ENCODE results near the gene CHST15.
A peak's percentile ranks its signal among the peaks of the same experiment; 100 is the strongest.

Gene CHST15

GRCh38 chr10:124033887-124034218, 59.5 kb downstream of the CHST15 start:
- CTCF ChIA-PET = interaction anchor here (1.3 kb wide), 1 partner anchor 355 kb away, joined by 3 read pairs; no protein-coding TSS in a partner anchor
- TF ChIP-seq CTCF (IDR thresholded peaks at IDR 0.05; ENCODE audit: insufficient read depth, low read length, missing control alignments) = no peak
- POLR2A ChIA-PET = no interaction called here
- H3K4me3 ChIP-seq (ENCODE audit: low read depth, low read length) = no peak overlapping the region
- DNase-seq (ENCODE audit: low read depth, low spot score) = no peak

DNA sequence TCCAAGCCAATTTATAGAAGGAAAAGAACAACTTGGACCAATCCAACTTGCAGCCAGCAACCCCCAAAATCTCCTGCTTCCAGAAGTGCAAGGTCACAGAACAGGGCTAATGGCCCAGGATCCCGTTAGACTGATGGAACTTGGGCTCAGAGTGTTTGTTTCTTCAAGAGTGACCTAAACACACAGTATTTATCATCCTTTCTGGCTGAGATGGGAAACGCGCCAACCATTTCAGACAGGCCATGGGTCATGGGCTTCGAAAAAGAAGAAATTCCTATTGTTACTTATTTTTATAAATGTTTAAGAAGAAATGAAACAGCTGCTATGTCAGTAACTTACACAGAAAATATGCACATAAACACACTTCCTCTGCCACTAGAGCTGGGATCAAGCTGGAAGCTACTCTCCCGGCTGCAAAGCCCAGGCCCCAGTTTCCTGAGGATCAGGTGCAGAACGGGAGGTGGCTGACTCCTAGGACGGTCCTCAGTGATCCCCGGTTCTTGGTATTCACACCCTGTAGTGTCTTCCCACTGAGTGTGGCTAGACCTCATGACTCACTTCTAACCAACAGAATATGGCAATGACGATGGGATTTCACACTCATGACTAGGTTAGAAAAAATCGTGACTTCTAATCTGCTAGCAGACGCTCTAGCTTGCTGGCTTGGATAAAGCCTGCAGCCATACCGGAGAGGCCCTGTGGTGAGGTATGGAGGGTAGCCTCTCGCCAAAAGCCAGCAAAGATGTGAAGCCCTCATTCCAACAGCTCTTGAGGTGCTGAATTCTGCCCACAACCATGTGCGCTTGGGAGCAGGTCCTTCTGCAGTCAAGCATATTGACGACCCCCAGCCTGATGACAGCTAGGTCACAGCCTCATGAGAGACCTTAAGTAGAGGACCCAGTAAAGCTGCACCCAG, 60.2 kb downstream of the CHST15 start:
- POLR2A ChIA-PET = interaction anchor here (0.6 kb wide), 1 partner anchor 15 kb away, joined by 3 read pairs; no protein-coding TSS in a partner anchor
- H3K4me3 ChIP-seq (ENCODE audit: low read depth, low read length) = no peak overlapping the region
- CTCF ChIA-PET = interaction anchor here (1.3 kb wide), 1 partner anchor 356 kb away, joined by 3 read pairs; no protein-coding TSS in a partner anchor
- TF ChIP-seq CTCF (IDR thresholded peaks at IDR 0.05; ENCODE audit: insufficient read depth, low read length, missing control alignments) = no peak
- DNase-seq (ENCODE audit: low read depth, low spot score) = peak; percentile 9

GRCh38 chr10:124032087-124032935, 61.1 kb downstream of the CHST15 start:
- DNase-seq (ENCODE audit: low read depth, low spot score) = no peak
- no peak overlapping the region for H3K4me3 ChIP-seq (ENCODE audit: low read depth, low read length)
- ChIA-PET CTCF (interaction anchor here (1.3 kb wide), 1 partner anchor 357 kb away, joined by 3 read pairs; no protein-coding TSS in a partner anchor), POLR2A (no interaction called here)
- no peak for TF ChIP-seq CTCF (IDR thresholded peaks at IDR 0.05; ENCODE audit: insufficient read depth, low read length, missing control alignments)

DNA sequence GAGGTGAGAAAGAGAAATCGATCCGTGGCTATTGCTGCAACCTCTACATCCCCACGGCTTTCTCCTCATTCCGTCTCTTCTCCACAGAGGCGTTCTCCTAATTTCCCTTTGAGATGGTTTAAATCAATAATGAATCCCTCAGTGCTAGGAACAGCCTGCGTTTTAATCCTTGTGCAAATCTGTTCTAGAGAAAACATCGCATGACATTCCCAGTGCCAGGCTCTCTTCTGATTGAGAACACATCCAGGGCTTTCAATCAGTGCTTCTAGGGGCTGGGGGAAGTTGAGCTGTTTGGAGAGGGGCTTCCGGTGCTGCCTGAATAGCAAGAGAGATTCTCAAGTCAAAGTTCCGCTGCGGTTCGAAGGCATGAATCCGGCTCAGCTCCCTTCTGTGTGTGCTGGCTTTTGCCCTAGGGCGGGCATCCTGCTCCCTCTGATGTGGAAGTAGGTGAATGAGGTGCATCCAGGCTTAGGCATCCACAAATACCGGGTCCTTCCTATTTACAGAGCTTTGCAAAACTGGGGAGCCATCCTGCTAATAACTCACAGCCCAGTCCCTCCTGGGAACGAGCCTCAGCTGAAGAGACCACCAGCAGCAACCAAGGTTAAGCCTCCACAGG, 62.8 kb downstream of the CHST15 start:
- ChIA-PET POLR2A (no interaction called here), CTCF (interaction anchor here (1.1 kb wide), 1 partner anchor 358 kb away, joined by 6 read pairs; no protein-coding TSS in a partner anchor)
- H3K4me3 ChIP-seq (ENCODE audit: low read depth, low read length) = no peak overlapping the region
- no peak for TF ChIP-seq CTCF (IDR thresholded peaks at IDR 0.05; ENCODE audit: insufficient read depth, low read length, missing control alignments)
- no peak for DNase-seq (ENCODE audit: low read depth, low spot score)

GRCh38 chr10:124030061-124030460, 63.3 kb downstream of the CHST15 start:
- no peak for TF ChIP-seq CTCF (IDR thresholded peaks at IDR 0.05; ENCODE audit: insufficient read depth, low read length, missing control alignments)
- H3K4me3 ChIP-seq (ENCODE audit: low read depth, low read length) = no peak overlapping the region
- no peak for DNase-seq (ENCODE audit: low read depth, low spot score)
- CTCF ChIA-PET = interaction anchor here (1.1 kb wide), 1 partner anchor 359 kb away, joined by 6 read pairs; no protein-coding TSS in a partner anchor
- POLR2A ChIA-PET = no interaction called here

Data from AG04449 (cell line).